IMR-90 (cell line): ENCODE results near the gene NELFE.

ENCODE experiments used
- CEBPB ChIP-seq: IDR thresholded peaks from 2 replicates; pipeline ENCODE4 v1.6.1; 2012; ENCODE audit warnings: low read depth, low read length, improper control_type of control experiment
- CHD1 ChIP-seq: IDR thresholded peaks from 2 replicates; pipeline ENCODE4 v1.6.1; 2012; ENCODE audit warnings: low read depth, low read length, improper control_type of control experiment
- CTCF ChIP-seq: conservative IDR thresholded peaks from 2 replicates; pipeline ENCODE4 v1.5.1; 2012; ENCODE audit warnings: mild to moderate bottlenecking, low read depth, low read length, improper control_type of control experiment
- ELK1 ChIP-seq: fragments of 150-350 bp; IDR thresholded peaks from 2 replicates; pipeline ENCODE4 v1.6.1; 2016; ENCODE audit warnings: low read depth, mild to moderate bottlenecking, low read length, moderate library complexity, borderline replicate concordance
- FOS ChIP-seq: fragments of 150-350 bp; IDR thresholded peaks from 2 replicates; pipeline ENCODE4 v1.6.1; 2016; ENCODE audit warnings: low read depth, low read length
- MAFK ChIP-seq: IDR thresholded peaks from 2 replicates; pipeline ENCODE4 v1.6.1; 2012; ENCODE audit warnings: low read depth, low read length, improper control_type of control experiment
- MAZ ChIP-seq: IDR thresholded peaks from 2 replicates; pipeline ENCODE4 v1.6.1; 2012; ENCODE audit warnings: low read depth, mild to moderate bottlenecking, low read length, improper control_type of control experiment, moderate library complexity, borderline replicate concordance
- MXI1 ChIP-seq: IDR thresholded peaks from 2 replicates; pipeline ENCODE4 v1.6.1; 2012; ENCODE audit warnings: low read depth, mild to moderate bottlenecking, low read length, moderate library complexity, borderline replicate concordance
- POLR2A ChIP-seq: IDR thresholded peaks from 2 replicates; pipeline ENCODE4 v1.6.1; 2012; ENCODE audit warnings: mild to moderate bottlenecking, low read depth, low read length
- RAD21 ChIP-seq: IDR thresholded peaks from 2 replicates; pipeline ENCODE4 v1.6.1; 2012; ENCODE audit warnings: low read length, improper control_type of control experiment
- RCOR1 ChIP-seq: IDR thresholded peaks from 2 replicates; pipeline ENCODE4 v1.6.1; 2012; ENCODE audit warnings: mild to moderate bottlenecking, low read length, improper control_type of control experiment; ENCODE audit not compliant: insufficient replicate concordance
- RFX5 ChIP-seq: IDR thresholded peaks from 2 replicates; pipeline ENCODE4 v1.8.0; 2012; ENCODE audit warnings: low read depth, mild to moderate bottlenecking, low read length, moderate library complexity
- USF2 ChIP-seq: fragments of 150-350 bp; IDR thresholded peaks from 2 replicates; pipeline ENCODE4 v1.6.1; 2017; ENCODE audit warnings: mild to moderate bottlenecking, antibody characterized with exemption, low read length, low read depth

GRCh38 chr6:31971279-31971992, 12.7 kb upstream of the NELFE start:
- TF ChIP-seq MAFK = no peak
- TF ChIP-seq RAD21 = no peak
- no peak for TF ChIP-seq CTCF
- peak; percentile 59; the same call in 1 of the 2 replicates for TF ChIP-seq POLR2A
- TF ChIP-seq MAZ = no peak
- no peak for TF ChIP-seq CHD1
- no peak for TF ChIP-seq USF2
- TF ChIP-seq FOS = no peak
- no peak for TF ChIP-seq ELK1
- no peak for TF ChIP-seq MXI1
- no peak for TF ChIP-seq RFX5
- no peak for TF ChIP-seq CEBPB
- TF ChIP-seq RCOR1 = peak; percentile 55
